HCT116 (cell line): ENCODE results near the gene TANGO6. TPM values are rescaled to one million over a fixed set of nuclear protein-coding genes. Genes with fewer than 3 reads are reported as not detected.
A peak's percentile ranks its signal among the peaks of the same experiment; 100 is the strongest.

Experiments used
- ATAC-seq: fragments of 200-7000 bp; cut with Tn5 transposase; 2 replicates; pipeline ENCODE4 v1.9.1; 2020; ENCODE audit warnings: mild to moderate bottlenecking, moderate library complexity
- BruUV-seq: library from RNA; stranded (reverse); fragments of 400-500 nt; replicated peaks from 2 replicates; lab custom pipeline; 2021; lab: Mats Ljungman, UMichigan
- CTCF ChIA-PET: fragments of 300-600 bp; sonication (Branson Sonifier 250); formaldehyde crosslinking; loops from one replicate; lab custom pipeline; 2021; ENCODE audit warnings: antibody characterized with exemption; lab: Charles Lee
- POLR2A ChIA-PET: fragments of 300-600, 350-600 bp; sonication (Branson Sonifier 250); formaldehyde crosslinking; loops from one replicate; lab custom pipeline; 2021; ENCODE audit warnings: antibody characterized with exemption; lab: Charles Lee
- RAD21 ChIA-PET, 2 experiments: fragments of 300-600 bp; sonication (Branson Sonifier 250); formaldehyde crosslinking; loops; one replicate each; lab custom pipeline; 2023; ENCODE audit warnings: low total read pairs in 2 of 2; ENCODE audit not compliant: uncharacterized antibody in 2 of 2, unreplicated experiment in 2 of 2, low non-redundant PET in 1 of 2; lab: Charles Lee
- DNase-seq: peaks from one replicate; pipeline ENCODE4 v3.0.0-alpha.2; 2010; ENCODE audit warnings: low read depth, low spot score
- H2AFZ ChIP-seq: fragments of 200-600 bp; shearing (Covaris generic), sonication (generic); 2 replicates; pipeline ENCODE4 v1.6.1; 2017; ENCODE audit warnings: low read depth, mixed run types, mixed read lengths, antibody characterized with exemption, low read length; ENCODE audit not compliant: poor library complexity, severe bottlenecking
- H3K27ac ChIP-seq: 2 replicates; pipeline ENCODE4 v1.5.1; 2012; ENCODE audit warnings: low read depth, low read length
- H3K27me3 ChIP-seq: fragments of 200-600 bp; sonication (generic); 2 replicates; pipeline ENCODE4 v1.6.1; 2016; ENCODE audit warnings: mixed run types, low read length, mixed read lengths; ENCODE audit not compliant: insufficient read depth
- H3K36me3 ChIP-seq, 2 experiments: fragments of 200-500 bp in 1 of 2; fragments of 200-600 bp in 1 of 2; sonication (Bioruptor generic) in 1 of 2; sonication (generic) in 1 of 2; 2 replicates each; pipeline versions ENCODE4 v1.5.1 to v1.6.1; 2014 to 2016; ENCODE audit warnings: low read length in 2 of 2, inconsistent platforms in 1 of 2, mixed read lengths in 1 of 2, mixed run types in 1 of 2; ENCODE audit not compliant: insufficient read depth in 2 of 2, control insufficient read depth in 1 of 2
- H3K4me1 ChIP-seq, 2 experiments: fragments of 200-600 bp in 1 of 2; sonication (generic) in 1 of 2; 2 replicates each; pipeline versions ENCODE4 v1.5.1 to v1.6.1; 2012 to 2017; ENCODE audit warnings: low read length in 2 of 2, inconsistent platforms in 1 of 2, mild to moderate bottlenecking in 1 of 2, mixed read lengths in 1 of 2, mixed run types in 1 of 2, moderate library complexity in 1 of 2; ENCODE audit not compliant: insufficient read depth in 2 of 2, control insufficient read depth in 1 of 2
- H3K4me2 ChIP-seq: fragments of 200-600 bp; sonication (generic); 2 replicates; pipeline ENCODE4 v1.6.1; 2017; ENCODE audit warnings: mixed run types, low read length, mixed read lengths
- H3K4me3 ChIP-seq, 2 experiments: fragments of 200-600 bp in 1 of 2; sonication (generic) in 1 of 2; replicated peaks in 1 of 2; 2 replicates each; pipeline ENCODE4 v1.5.1; 2011 to 2016; ENCODE audit warnings: low read length in 2 of 2, control low read depth in 1 of 2, low read depth in 1 of 2, mild to moderate bottlenecking in 1 of 2, mixed read lengths in 1 of 2, mixed run types in 1 of 2
- H3K79me2 ChIP-seq: fragments of 200-600 bp; sonication (generic); 2 replicates; pipeline ENCODE4 v1.6.1; 2017; ENCODE audit warnings: mild to moderate bottlenecking, mixed run types, low read length, moderate library complexity, mixed read lengths; ENCODE audit not compliant: insufficient read depth
- H3K9ac ChIP-seq: fragments of 200-600 bp; sonication (generic); 2 replicates; pipeline ENCODE4 v1.6.1; 2016; ENCODE audit warnings: low read length, mixed read lengths
- H3K9me2 ChIP-seq: fragments of 200-600 bp; sonication (generic), shearing (Covaris generic); 2 replicates; pipeline ENCODE4 v1.6.1; 2017; ENCODE audit warnings: mixed run types, mild to moderate bottlenecking, moderate library complexity; ENCODE audit not compliant: insufficient read depth
- H3K9me3 ChIP-seq, 2 experiments: fragments of 200-500 bp in 1 of 2; fragments of 200-600 bp in 1 of 2; sonication (Bioruptor generic) in 1 of 2; sonication (generic) in 1 of 2; 2 replicates each; pipeline ENCODE4 v1.6.1; 2014 to 2017; ENCODE audit warnings: low read length in 2 of 2, mixed read lengths in 2 of 2, inconsistent platforms in 1 of 2, low read depth in 1 of 2, mild to moderate bottlenecking in 1 of 2, mixed run types in 1 of 2, moderate library complexity in 1 of 2; ENCODE audit not compliant: control insufficient read depth in 1 of 2, insufficient read depth in 1 of 2
- H4K20me1 ChIP-seq: fragments of 200-600 bp; sonication (generic), shearing (Covaris generic); 2 replicates; pipeline ENCODE4 v1.6.1; 2017; ENCODE audit warnings: mixed run types, mild to moderate bottlenecking, moderate library complexity; ENCODE audit not compliant: insufficient read depth
- CEBPB ChIP-seq: IDR thresholded peaks from 2 replicates; pipeline ENCODE4 v1.6.1; 2012; ENCODE audit warnings: low read depth
- EGR1 ChIP-seq: IDR thresholded peaks from 2 replicates; pipeline ENCODE4 v1.6.1; 2012; ENCODE audit warnings: low read depth
- EZH2 ChIP-seq: fragments of 200-600 bp; sonication (generic); IDR thresholded peaks from 2 replicates; pipeline ENCODE4 v1.6.1; 2017; ENCODE audit warnings: antibody characterized with exemption, mixed run types
- JUND ChIP-seq: IDR thresholded peaks from 2 replicates; pipeline ENCODE4 v1.6.1; 2012
- POLR2A ChIP-seq: IDR thresholded peaks from 2 replicates; pipeline ENCODE4 v1.7.0; 2011; ENCODE audit warnings: borderline replicate concordance; ENCODE audit not compliant: insufficient read depth, insufficient read length; ENCODE audit errors: extremely low read depth
- POLR2AphosphoS5 ChIP-seq: IDR thresholded peaks from 2 replicates; pipeline ENCODE4 v1.6.1; 2011; ENCODE audit warnings: mild to moderate bottlenecking, low read depth, low read length, moderate library complexity
- REST ChIP-seq: IDR thresholded peaks from 2 replicates; pipeline ENCODE4 v1.6.1; 2012; ENCODE audit warnings: low read depth
- SIN3A ChIP-seq: IDR thresholded peaks from 2 replicates; pipeline ENCODE4 v1.6.1; 2012; ENCODE audit warnings: low read depth
- YY1 ChIP-seq: IDR thresholded peaks from 2 replicates; pipeline ENCODE4 v1.6.1; 2011; ENCODE audit warnings: low read length, low read depth, moderate library complexity, mild to moderate bottlenecking; ENCODE audit not compliant: insufficient replicate concordance; ENCODE audit errors: extremely low read depth
- intact Hi-C: fragments of 100-400 bp; cut with micrococcal nuclease; formaldehyde crosslinking; loops from 2 replicates; pipeline ENCODE4 v1.10.0; 2022
- total RNA-seq: library from RNA; stranded (reverse); gene quantifications from one replicate; pipeline ENCODE4 v1.2.1, GENCODE V29; 2021; ENCODE audit not compliant: unreplicated experiment
- TF ChIP-seq, protein P1 (sequence below), 3 experiments: fragments of 200-600 bp in 1 of 3; sonication (generic) in 1 of 3; IDR thresholded peaks in 2 of 3; conservative IDR thresholded peaks in 1 of 3; 2 replicates each; pipeline ENCODE4 v1.5.1; 2012 to 2017; ENCODE audit warnings: low read depth in 2 of 3, low read length in 2 of 3, antibody characterized with exemption in 1 of 3, borderline replicate concordance in 1 of 3, control low read depth in 1 of 3, mild to moderate bottlenecking in 1 of 3, mixed read lengths in 1 of 3, mixed run types in 1 of 3, moderate library complexity in 1 of 3; ENCODE audit not compliant: insufficient read depth in 1 of 3

Gene TANGO6
- total RNA-seq, 1 experiment from 2014 or later: 16.4 TPM

DNA sequence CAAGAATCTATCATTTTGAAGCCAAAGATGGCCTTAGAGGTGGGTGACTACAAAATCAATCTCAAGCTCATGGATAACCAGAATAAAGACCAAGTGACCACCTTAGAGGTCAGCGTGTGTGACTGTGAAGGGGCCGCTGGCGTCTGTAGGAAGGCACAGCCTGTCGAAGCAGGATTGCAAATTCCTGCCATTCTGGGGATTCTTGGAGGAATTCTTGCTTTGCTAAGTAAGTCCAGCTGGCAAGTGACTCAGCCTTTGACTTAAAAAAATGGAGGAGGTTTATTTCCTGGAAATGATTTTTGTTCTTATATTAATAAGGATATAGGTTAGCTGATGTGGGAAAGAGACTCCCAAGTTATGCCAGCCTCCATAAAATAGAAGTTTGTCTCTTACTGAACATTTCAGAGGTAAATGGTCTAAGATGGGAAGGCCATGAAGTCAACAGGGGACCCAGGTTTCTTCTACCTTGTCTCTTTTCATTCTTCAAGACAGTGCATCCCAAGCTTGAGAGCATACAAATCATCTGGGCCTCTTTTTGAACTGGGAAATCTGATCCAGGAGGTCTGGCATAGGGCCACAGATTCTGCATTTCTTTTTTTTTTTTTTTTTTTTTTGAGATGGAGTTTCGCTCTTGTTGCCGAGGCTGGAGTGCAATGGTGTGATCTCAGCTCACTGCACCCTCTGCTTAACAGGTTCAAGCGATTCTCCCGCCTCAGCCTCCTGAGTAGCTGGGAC is 19.8 kb upstream of the TANGO6 start (continued):
- no peak for TF ChIP-seq EGR1
- no peak for TF ChIP-seq SIN3A
- TF ChIP-seq YY1: no peak
- TF ChIP-seq POLR2A: no peak
- no peak for TF ChIP-seq REST
- no peak for TF ChIP-seq JUND
- no peak for TF ChIP-seq CEBPB

GRCh38 chr16:68825427-68825826 is 17.9 kb upstream of the TANGO6 start:
- DNase-seq: no peak
- no peak overlapping the region for H2AFZ ChIP-seq
- no peaks in the 10 kb centered on the region for H3K9me3 ChIP-seq
- H3K27me3 ChIP-seq: no peaks in the 10 kb centered on the region
- RAD21 ChIA-PET: no interaction called here
- no peaks in the 10 kb centered on the region for H4K20me1 ChIP-seq
- no peak overlapping the region for H3K27ac ChIP-seq
- intact Hi-C loops: no loop called here
- no peak overlapping the region for H3K4me2 ChIP-seq
- no peak overlapping the region for H3K9ac ChIP-seq
- H3K4me1 ChIP-seq: no peaks in the 10 kb centered on the region
- no peak for ATAC-seq
- H3K9me2 ChIP-seq: no peaks in the 10 kb centered on the region
- no peaks in the 10 kb centered on the region for H3K79me2 ChIP-seq
- BruUV-seq: no TSS peak
- no peak for TF ChIP-seq EGR1
- TF ChIP-seq, protein P1, sequence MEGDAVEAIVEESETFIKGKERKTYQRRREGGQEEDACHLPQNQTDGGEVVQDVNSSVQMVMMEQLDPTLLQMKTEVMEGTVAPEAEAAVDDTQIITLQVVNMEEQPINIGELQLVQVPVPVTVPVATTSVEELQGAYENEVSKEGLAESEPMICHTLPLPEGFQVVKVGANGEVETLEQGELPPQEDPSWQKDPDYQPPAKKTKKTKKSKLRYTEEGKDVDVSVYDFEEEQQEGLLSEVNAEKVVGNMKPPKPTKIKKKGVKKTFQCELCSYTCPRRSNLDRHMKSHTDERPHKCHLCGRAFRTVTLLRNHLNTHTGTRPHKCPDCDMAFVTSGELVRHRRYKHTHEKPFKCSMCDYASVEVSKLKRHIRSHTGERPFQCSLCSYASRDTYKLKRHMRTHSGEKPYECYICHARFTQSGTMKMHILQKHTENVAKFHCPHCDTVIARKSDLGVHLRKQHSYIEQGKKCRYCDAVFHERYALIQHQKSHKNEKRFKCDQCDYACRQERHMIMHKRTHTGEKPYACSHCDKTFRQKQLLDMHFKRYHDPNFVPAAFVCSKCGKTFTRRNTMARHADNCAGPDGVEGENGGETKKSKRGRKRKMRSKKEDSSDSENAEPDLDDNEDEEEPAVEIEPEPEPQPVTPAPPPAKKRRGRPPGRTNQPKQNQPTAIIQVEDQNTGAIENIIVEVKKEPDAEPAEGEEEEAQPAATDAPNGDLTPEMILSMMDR (IDR thresholded peaks at IDR 0.05 in 2 of 3, conservative IDR thresholded peaks at IDR 0.05 in 1 of 3; ENCODE audit: borderline replicate concordance in 1 of 3, insufficient read depth in 1 of 3, low read depth in 2 of 3, low read length in 2 of 3): 0 out of 6 replicates have a peak, but pooled peaks have one; percentile 5 to 22 (median 13)
- TF ChIP-seq CEBPB: no peak
- no peak for TF ChIP-seq POLR2AphosphoS5
- no peak for TF ChIP-seq SIN3A
- TF ChIP-seq EZH2: no peak
- TF ChIP-seq, all 23 proteins: peak for 1
- Histone ChIP-seq H3K36me3 (peaks cover 24 to 30% of the 10 kb centered on the region in 2 experiments), H3K4me3 (no peak overlapping the region)
- ChIA-PET CTCF (no interaction called here), POLR2A (no interaction called here)
